DND-41 (cell line): ENCODE data around the gene SPAG16.

Experiments
- EZH2 ChIP-seq: IDR thresholded peaks from 3 replicates; pipeline ENCODE4 v1.6.1; 2012; ENCODE audit warnings: borderline replicate concordance, low read depth, mild to moderate bottlenecking, moderate library complexity, low read length, inconsistent platforms; ENCODE audit not compliant: severe bottlenecking
- TF ChIP-seq, protein P1 (sequence below): IDR thresholded peaks from 2 replicates; pipeline ENCODE4 v1.5.1; 2012; ENCODE audit warnings: borderline replicate concordance, low read length, moderate library complexity, mild to moderate bottlenecking; ENCODE audit not compliant: poor library complexity, severe bottlenecking; ENCODE audit errors: extremely low read depth

DNA sequence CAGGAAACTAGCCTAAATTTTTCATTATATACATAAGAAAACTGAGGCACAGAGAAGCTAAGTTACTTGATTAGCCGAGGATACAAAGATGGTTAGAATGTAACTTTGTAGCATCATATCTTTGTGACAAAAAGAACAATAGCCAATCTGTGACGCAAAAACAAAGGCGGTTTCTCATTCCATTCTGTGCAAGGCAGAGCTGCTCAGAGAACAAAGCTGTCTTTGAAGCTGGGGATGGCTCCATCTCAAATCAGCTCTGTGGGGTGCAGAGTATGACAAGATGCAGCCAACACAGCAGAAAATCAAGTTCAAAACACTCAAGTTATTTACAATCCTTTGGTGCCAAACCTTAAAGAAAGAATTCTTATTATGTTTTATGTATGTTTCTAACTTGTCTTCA lies 1044.7 kb downstream of the SPAG16 start:
- TF ChIP-seq, protein P1, sequence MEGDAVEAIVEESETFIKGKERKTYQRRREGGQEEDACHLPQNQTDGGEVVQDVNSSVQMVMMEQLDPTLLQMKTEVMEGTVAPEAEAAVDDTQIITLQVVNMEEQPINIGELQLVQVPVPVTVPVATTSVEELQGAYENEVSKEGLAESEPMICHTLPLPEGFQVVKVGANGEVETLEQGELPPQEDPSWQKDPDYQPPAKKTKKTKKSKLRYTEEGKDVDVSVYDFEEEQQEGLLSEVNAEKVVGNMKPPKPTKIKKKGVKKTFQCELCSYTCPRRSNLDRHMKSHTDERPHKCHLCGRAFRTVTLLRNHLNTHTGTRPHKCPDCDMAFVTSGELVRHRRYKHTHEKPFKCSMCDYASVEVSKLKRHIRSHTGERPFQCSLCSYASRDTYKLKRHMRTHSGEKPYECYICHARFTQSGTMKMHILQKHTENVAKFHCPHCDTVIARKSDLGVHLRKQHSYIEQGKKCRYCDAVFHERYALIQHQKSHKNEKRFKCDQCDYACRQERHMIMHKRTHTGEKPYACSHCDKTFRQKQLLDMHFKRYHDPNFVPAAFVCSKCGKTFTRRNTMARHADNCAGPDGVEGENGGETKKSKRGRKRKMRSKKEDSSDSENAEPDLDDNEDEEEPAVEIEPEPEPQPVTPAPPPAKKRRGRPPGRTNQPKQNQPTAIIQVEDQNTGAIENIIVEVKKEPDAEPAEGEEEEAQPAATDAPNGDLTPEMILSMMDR: no peak
- no peak for TF ChIP-seq EZH2
